ENCODE data around the gene CNTN4.

CNTN4 gene

GRCh38 chr3:2645001-2645400 is 546.3 kb downstream of the CNTN4 start:
- TF ChIP-seq FOXK2 (IDR thresholded peaks at IDR 0.05): no peak
- no peak for TF ChIP-seq NFRKB (IDR thresholded peaks at IDR 0.05)
- no peak for TF ChIP-seq ELF4 (IDR thresholded peaks at IDR 0.05)
- TF ChIP-seq FOXM1 (IDR thresholded peaks at IDR 0.05; ENCODE audit: borderline replicate concordance): no peak
- no peak for TF ChIP-seq ZNF384 (IDR thresholded peaks at IDR 0.05)
- ChIA-PET CTCF (no interaction called here), POLR2A (no interaction called here)
- no peak for DNase-seq (ENCODE audit: extremely low spot score)

GRCh38 chr3:2650746-2651145 is 552.1 kb downstream of the CNTN4 start:
- POLR2A ChIA-PET: no interaction called here
- TF ChIP-seq ELF4 (IDR thresholded peaks at IDR 0.05) (no peak), SUZ12 (IDR thresholded peaks at IDR 0.05) (no peak), FOXK2 (IDR thresholded peaks at IDR 0.05) (no peak), TARDBP (IDR thresholded peaks at IDR 0.05) (no peak), FOXM1 (IDR thresholded peaks at IDR 0.05; ENCODE audit: borderline replicate concordance) (no peak), L3MBTL2 (conservative IDR thresholded peaks at IDR 0.05) (no peak), PKNOX1 (IDR thresholded peaks at IDR 0.05) (no peak), NFRKB (IDR thresholded peaks at IDR 0.05) (no peak), HDGF (IDR thresholded peaks at IDR 0.05; ENCODE audit: borderline replicate concordance) (no peak), CTBP1 (IDR thresholded peaks at IDR 0.05; ENCODE audit: borderline replicate concordance) (no peak), SP1 (IDR thresholded peaks at IDR 0.05) (no peak), ARNT (IDR thresholded peaks at IDR 0.05) (no peak), LEF1 (IDR thresholded peaks at IDR 0.05; ENCODE audit: borderline replicate concordance) (no peak)
- DNase-seq (ENCODE audit: extremely low spot score): no peak
- CTCF ChIA-PET: no interaction called here

- ChIA-PET POLR2A (no interaction called here), CTCF (no interaction called here)
- TF ChIP-seq ARNT (IDR thresholded peaks at IDR 0.05) (no peak), HDGF (IDR thresholded peaks at IDR 0.05; ENCODE audit: borderline replicate concordance) (no peak), L3MBTL2 (conservative IDR thresholded peaks at IDR 0.05) (no peak), FOXA1 (IDR thresholded peaks at IDR 0.05) (no peak), ZNF384 (IDR thresholded peaks at IDR 0.05) (no peak), LEF1 (IDR thresholded peaks at IDR 0.05; ENCODE audit: borderline replicate concordance) (no peak), SP1 (IDR thresholded peaks at IDR 0.05) (no peak), FOXK2 (IDR thresholded peaks at IDR 0.05) (no peak), CTBP1 (IDR thresholded peaks at IDR 0.05; ENCODE audit: borderline replicate concordance) (no peak), FOXM1 (IDR thresholded peaks at IDR 0.05; ENCODE audit: borderline replicate concordance) (no peak), TARDBP (IDR thresholded peaks at IDR 0.05) (no peak), ELF4 (IDR thresholded peaks at IDR 0.05) (no peak), NFRKB (IDR thresholded peaks at IDR 0.05) (no peak), BHLHE40 (IDR thresholded peaks at IDR 0.05; ENCODE audit: borderline replicate concordance) (no peak), PKNOX1 (IDR thresholded peaks at IDR 0.05) (no peak), SUZ12 (IDR thresholded peaks at IDR 0.05) (no peak)
- no peak for DNase-seq (ENCODE audit: extremely low spot score)
These were observed 553.7 kb downstream of the CNTN4 start for GRCh38 chr3:2652386-2652785.

- no peak for TF ChIP-seq FOXA1 (IDR thresholded peaks at IDR 0.05)
- no peak for TF ChIP-seq ZNF384 (IDR thresholded peaks at IDR 0.05)
- TF ChIP-seq CTBP1 (IDR thresholded peaks at IDR 0.05; ENCODE audit: borderline replicate concordance): no peak
- no peak for TF ChIP-seq BHLHE40 (IDR thresholded peaks at IDR 0.05; ENCODE audit: borderline replicate concordance)
- no peak for TF ChIP-seq SUZ12 (IDR thresholded peaks at IDR 0.05)
- no peak for TF ChIP-seq HDGF (IDR thresholded peaks at IDR 0.05; ENCODE audit: borderline replicate concordance)
- no peak for TF ChIP-seq ELF4 (IDR thresholded peaks at IDR 0.05)
- TF ChIP-seq SP1 (IDR thresholded peaks at IDR 0.05): no peak
- no peak for TF ChIP-seq PKNOX1 (IDR thresholded peaks at IDR 0.05)
- no peak for TF ChIP-seq TARDBP (IDR thresholded peaks at IDR 0.05)
- TF ChIP-seq FOXM1 (IDR thresholded peaks at IDR 0.05; ENCODE audit: borderline replicate concordance): no peak
- no peak for TF ChIP-seq NFRKB (IDR thresholded peaks at IDR 0.05)
- TF ChIP-seq LEF1 (IDR thresholded peaks at IDR 0.05; ENCODE audit: borderline replicate concordance): no peak
- CTCF ChIA-PET: no interaction called here
These were observed 555.0 kb downstream of the CNTN4 start for GRCh38 chr3:2653706-2654105.

GRCh38 chr3:2655229-2655701 is 556.6 kb downstream of the CNTN4 start:
- ChIA-PET POLR2A (no interaction called here), CTCF (no interaction called here)
- TF ChIP-seq FOXM1 (IDR thresholded peaks at IDR 0.05; ENCODE audit: borderline replicate concordance): no peak
- no peak for DNase-seq (ENCODE audit: extremely low spot score)

More at GRCh38 chr3:2653706-2654105, 555.0 kb downstream of the CNTN4 start:
- no peak for DNase-seq (ENCODE audit: extremely low spot score)
- POLR2A ChIA-PET: no interaction called here

- DNase-seq (ENCODE audit: extremely low spot score): no peak
- ChIA-PET CTCF (no interaction called here), POLR2A (no interaction called here)
- TF ChIP-seq ARNT (IDR thresholded peaks at IDR 0.05) (no peak), SUZ12 (IDR thresholded peaks at IDR 0.05) (no peak), PKNOX1 (IDR thresholded peaks at IDR 0.05) (no peak), BHLHE40 (IDR thresholded peaks at IDR 0.05; ENCODE audit: borderline replicate concordance) (no peak), HDGF (IDR thresholded peaks at IDR 0.05; ENCODE audit: borderline replicate concordance) (no peak), LEF1 (IDR thresholded peaks at IDR 0.05; ENCODE audit: borderline replicate concordance) (no peak), FOXK2 (IDR thresholded peaks at IDR 0.05) (no peak), ZNF384 (IDR thresholded peaks at IDR 0.05) (no peak), FOXM1 (IDR thresholded peaks at IDR 0.05; ENCODE audit: borderline replicate concordance) (no peak), SP1 (IDR thresholded peaks at IDR 0.05) (no peak), FOXA1 (IDR thresholded peaks at IDR 0.05) (no peak), NFRKB (IDR thresholded peaks at IDR 0.05) (no peak), L3MBTL2 (conservative IDR thresholded peaks at IDR 0.05) (no peak), CTBP1 (IDR thresholded peaks at IDR 0.05; ENCODE audit: borderline replicate concordance) (no peak), TARDBP (IDR thresholded peaks at IDR 0.05) (no peak), ELF4 (IDR thresholded peaks at IDR 0.05) (no peak)
These were observed 558.4 kb downstream of the CNTN4 start for GRCh38 chr3:2656806-2657777.

All from HEK293T (cell line).